HAP-1 (cell line): ENCODE measurements around the gene UQCC2.

Experiments used
- DNase-seq, 2 experiments: peaks; one replicate each; pipeline ENCODE4 v3.0.0-alpha.2; 2016 to 2020; ENCODE audit warnings: low spot score in 2 of 2
- H3K27me3 ChIP-seq: fragments of 250-450 bp; sonication (Bioruptor Pico); 2 replicates; pipeline ENCODE4 v1.5.1; 2020; ENCODE audit warnings: low read depth, mild to moderate bottlenecking, moderate library complexity
- H3K36me3 ChIP-seq: fragments of 250-450 bp; sonication (Bioruptor Pico); replicated peaks from 2 replicates; pipeline ENCODE4 v1.5.1; 2020; ENCODE audit warnings: mild to moderate bottlenecking
- H3K4me1 ChIP-seq: fragments of 250-450 bp; sonication (Bioruptor Pico); 2 replicates; pipeline ENCODE4 v1.5.1; 2020; ENCODE audit warnings: mild to moderate bottlenecking
- H3K4me3 ChIP-seq: fragments of 250-450 bp; sonication (Bioruptor Pico); 2 replicates; pipeline ENCODE4 v1.5.1; 2020; ENCODE audit warnings: mild to moderate bottlenecking, moderate library complexity
- H3K9me3 ChIP-seq: fragments of 250-450 bp; sonication (Bioruptor Pico); 2 replicates; pipeline ENCODE4 v1.5.1; 2020; ENCODE audit warnings: mild to moderate bottlenecking, moderate library complexity
- in situ Hi-C: fragments of 300-500 bp; cut with MboI; formaldehyde crosslinking; loops from 3 replicates; pipeline ENCODE4 v1.14.3; 2020; ENCODE audit warnings: low sequenced_read_pairs, inconsistent platforms, mixed read lengths

The UQCC2 gene

DNA sequence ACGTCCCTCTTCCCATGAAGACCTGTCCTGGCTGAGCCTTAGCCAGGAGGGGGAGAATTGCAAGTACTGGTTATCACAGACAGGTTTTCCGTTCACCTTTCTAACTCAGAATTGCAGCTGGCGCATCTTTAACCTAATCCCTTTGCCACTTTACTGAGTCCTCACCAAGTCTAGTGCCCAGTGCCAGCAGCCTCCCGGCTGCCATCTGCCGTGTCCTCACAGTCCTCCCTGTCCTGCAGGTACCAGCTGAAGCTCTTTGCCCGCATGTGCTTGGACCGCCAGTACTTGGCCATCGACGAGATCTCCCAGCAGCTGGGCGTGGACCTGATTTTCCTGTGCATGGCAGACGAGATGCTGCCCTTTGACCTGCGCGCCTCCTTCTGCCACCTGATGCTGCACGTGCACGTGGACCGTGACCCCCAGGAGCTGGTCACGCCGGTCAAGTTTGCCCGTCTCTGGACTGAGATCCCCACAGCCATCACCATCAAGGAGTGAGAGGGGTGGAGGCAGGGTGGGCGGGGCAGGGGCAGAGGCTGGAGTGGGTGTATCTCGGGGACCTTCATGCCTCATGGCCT, 41.3 kb downstream of the UQCC2 start:
- no peak for DNase-seq
- Histone ChIP-seq H3K36me3 (peaks cover 60% of the 10 kb centered on the region), H3K27me3 (no peaks in the 10 kb centered on the region), H3K4me1 (no peaks in the 10 kb centered on the region), H3K4me3 (no peak overlapping the region), H3K9me3 (no peaks in the 10 kb centered on the region)
- in situ Hi-C loops, result no loop called here

DNA sequence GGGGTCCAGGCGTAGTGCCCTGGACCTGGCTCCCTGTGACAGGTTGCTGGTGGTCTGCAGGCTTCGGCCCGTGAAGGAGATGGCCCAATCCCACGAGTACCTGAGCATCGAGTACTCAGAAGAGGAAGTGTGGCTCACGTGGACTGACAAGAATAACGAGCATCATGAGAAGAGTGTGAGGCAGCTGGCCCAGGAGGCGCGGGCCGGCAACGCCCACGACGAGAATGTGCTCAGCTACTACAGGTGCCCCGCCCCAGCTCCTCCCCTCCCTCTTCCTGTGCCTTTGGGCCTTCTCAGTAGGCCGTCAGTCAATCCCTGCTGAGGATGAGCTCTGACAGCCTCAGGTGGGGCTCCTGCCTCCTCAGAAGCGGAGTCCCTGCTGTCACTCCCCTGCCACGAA, 42.6 kb downstream of the UQCC2 start:
- Histone ChIP-seq H3K36me3 (peaks cover 55% of the 10 kb centered on the region), H3K4me1 (no peaks in the 10 kb centered on the region), H3K4me3 (no peak overlapping the region), H3K27me3 (no peaks in the 10 kb centered on the region), H3K9me3 (no peaks in the 10 kb centered on the region)
- DNase-seq, result no peak
- in situ Hi-C loops, result no loop called here

DNA sequence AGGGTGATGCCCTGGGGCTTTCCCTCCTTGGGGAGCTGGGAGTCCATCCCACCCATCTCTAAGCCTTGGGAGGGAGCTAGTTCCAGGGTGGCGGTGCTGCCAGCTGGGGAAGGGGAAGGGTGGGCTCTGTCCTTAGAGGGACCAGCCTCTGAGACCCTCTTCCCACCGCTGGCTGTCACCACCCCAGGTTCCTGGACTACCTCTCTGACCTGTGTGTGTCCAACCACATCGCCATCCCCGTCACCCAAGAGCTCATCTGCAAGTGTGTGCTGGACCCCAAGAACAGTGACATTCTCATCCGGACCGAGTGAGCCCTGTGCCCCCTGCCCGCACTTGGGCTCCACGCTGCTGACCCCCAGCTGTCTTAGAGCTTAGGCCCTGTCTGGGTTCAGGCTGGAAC, 43.2 kb downstream of the UQCC2 start:
- in situ Hi-C loops, result no loop called here
- Histone ChIP-seq H3K4me3 (no peak overlapping the region), H3K9me3 (no peaks in the 10 kb centered on the region), H3K4me1 (no peaks in the 10 kb centered on the region), H3K36me3 (peaks cover 50% of the 10 kb centered on the region), H3K27me3 (no peaks in the 10 kb centered on the region)
- no peak for DNase-seq

DNA sequence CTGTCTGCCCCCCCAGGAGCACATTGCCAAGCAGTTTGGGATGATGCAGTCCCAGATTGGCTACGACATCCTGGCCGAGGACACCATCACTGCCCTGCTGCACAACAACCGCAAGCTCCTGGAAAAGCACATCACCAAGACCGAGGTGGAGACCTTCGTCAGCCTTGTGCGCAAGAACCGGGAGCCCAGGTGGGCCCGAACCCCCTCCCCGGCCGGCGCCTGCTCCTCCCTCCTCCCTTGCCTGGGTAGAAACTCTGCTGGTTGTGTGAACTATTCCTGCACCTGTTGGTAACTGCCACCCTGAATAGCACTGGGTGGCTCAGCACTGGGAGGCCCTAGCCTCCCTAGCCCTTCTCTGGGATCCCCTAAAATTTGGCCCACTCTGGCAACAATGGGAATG, 43.7 kb downstream of the UQCC2 start:
- in situ Hi-C loops, result no loop called here
- DNase-seq, result no peak
- Histone ChIP-seq H3K4me3 (no peak overlapping the region), H3K4me1 (no peaks in the 10 kb centered on the region), H3K36me3 (peaks cover 50% of the 10 kb centered on the region), H3K9me3 (no peaks in the 10 kb centered on the region), H3K27me3 (no peaks in the 10 kb centered on the region)

DNA sequence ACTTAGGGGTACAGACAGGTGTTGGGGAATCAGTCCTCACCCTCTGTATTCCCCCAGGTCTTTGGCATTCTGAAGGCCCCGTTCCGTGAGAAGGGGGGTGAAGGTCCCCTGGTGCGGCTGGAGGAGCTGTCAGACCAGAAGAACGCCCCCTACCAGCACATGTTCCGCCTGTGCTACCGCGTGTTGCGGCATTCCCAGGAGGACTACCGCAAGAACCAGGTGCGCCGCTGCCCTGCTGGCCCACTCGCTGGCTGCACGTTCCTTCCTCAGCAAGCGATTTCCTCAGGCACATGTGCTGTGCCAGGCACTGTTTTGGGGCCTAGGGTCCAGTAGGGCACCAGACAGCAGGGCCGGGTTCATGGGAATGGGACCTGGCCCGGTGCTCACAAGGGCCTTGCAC, 44.4 kb downstream of the UQCC2 start:
- no peak overlapping the region for H3K4me3 ChIP-seq
- peaks cover 49% of the 10 kb centered on the region for H3K36me3 ChIP-seq
- no peaks in the 10 kb centered on the region for H3K27me3 ChIP-seq
- in situ Hi-C loops, result no loop called here
- H3K4me1 ChIP-seq, result no peaks in the 10 kb centered on the region
- DNase-seq, result no peak
- H3K9me3 ChIP-seq, result no peaks in the 10 kb centered on the region

DNA sequence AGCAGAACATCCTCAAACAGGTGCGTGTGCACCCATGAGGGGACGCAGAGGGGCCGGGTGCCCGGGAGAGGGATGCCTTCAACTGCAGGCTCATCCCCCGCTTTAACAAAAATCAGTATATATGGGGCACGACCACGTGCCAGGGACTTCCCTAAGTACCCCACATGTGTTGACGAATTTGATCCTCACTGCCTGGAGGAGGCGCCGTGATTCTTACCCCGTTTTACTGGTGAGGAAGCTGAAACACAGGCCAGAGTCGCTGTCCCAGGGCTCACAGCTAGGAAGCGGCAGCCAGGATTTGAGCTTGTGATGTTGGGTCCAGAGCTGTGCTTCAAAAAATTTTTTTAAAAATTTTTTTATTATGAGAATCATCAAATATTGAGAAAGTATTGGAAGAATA, 45.5 kb downstream of the UQCC2 start:
- H3K4me1 ChIP-seq, result no peaks in the 10 kb centered on the region
- in situ Hi-C loops, result no loop called here
- no peaks in the 10 kb centered on the region for H3K27me3 ChIP-seq
- no peak for DNase-seq
- H3K4me3 ChIP-seq, result no peak overlapping the region
- no peaks in the 10 kb centered on the region for H3K9me3 ChIP-seq
- H3K36me3 ChIP-seq, result peaks cover 41% of the 10 kb centered on the region

DNA sequence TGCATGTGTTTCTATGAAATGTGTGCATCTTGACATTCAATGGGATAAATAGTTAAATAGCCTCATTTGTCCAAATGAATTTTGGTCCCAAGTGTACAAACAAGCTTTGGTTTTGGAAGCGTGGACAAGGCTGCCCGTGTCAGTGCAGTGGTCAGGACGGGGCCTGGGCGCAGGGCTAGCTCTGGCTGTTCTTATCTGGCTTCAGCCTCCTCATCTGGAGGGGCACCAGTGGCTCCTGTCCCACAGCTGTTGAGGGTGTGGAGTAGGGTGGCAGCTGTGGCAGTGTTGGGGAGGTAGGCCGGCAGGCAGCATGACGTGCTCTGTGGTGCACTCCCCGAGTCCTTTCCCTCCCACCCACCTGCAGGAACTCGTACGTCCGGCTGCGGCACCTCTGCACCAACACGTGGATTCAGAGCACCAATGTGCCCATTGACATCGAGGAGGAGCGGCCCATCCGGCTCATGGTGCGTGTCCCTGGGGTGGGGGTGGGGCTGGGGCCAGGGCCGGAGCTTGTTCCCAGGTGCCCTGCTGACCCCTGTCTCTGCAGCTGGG, 46.9 kb downstream of the UQCC2 start:
- in situ Hi-C loops, result no loop called here

DNA sequence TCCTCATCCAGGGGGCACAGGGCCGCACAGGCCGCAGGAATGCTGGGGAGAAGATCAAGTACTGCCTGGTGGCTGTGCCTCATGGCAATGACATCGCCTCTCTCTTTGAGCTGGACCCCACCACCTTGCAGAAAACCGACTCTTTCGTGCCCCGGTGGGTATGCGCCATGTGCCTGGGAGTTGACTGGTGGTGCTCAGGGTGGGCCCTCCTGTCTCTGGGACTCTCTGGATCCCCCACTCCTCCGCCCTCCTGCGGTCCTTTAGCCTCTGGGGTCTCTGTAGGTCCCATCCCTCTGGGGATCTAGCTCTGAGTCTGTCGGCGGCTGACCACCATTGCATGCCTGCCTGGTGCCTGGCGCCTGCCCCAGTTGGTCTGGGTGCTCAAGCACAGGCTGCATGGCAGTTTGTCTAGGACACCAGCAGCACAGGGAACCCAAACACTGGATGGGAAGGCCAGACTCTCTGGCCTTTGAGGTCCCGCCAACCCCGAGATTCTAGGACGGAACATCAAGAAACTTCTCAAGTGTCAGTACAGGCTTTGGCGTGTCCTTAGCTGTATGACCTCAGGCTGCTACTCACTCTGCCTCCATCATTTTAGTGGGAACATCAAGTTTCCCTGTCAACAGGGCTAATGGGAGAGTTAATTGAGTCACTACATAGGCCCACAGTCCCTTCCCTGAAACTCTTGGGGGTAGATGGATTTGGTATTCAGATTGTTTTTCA, 47.6 kb downstream of the UQCC2 start:
- no peaks in the 10 kb centered on the region for H3K9me3 ChIP-seq
- H3K4me3 ChIP-seq, result no peak overlapping the region
- DNase-seq, result no peak
- peaks cover 28% of the 10 kb centered on the region for H3K36me3 ChIP-seq
- no peaks in the 10 kb centered on the region for H3K4me1 ChIP-seq
- in situ Hi-C loops, result no loop called here
- H3K27me3 ChIP-seq, result no peaks in the 10 kb centered on the region

More for the DNA sequence above, 46.9 kb downstream of the UQCC2 start:
- H3K4me1 ChIP-seq, result no peaks in the 10 kb centered on the region
- no peak overlapping the region for H3K4me3 ChIP-seq
- no peak for DNase-seq
- H3K36me3 ChIP-seq, result peaks cover 35% of the 10 kb centered on the region
- no peaks in the 10 kb centered on the region for H3K27me3 ChIP-seq
- no peaks in the 10 kb centered on the region for H3K9me3 ChIP-seq

DNA sequence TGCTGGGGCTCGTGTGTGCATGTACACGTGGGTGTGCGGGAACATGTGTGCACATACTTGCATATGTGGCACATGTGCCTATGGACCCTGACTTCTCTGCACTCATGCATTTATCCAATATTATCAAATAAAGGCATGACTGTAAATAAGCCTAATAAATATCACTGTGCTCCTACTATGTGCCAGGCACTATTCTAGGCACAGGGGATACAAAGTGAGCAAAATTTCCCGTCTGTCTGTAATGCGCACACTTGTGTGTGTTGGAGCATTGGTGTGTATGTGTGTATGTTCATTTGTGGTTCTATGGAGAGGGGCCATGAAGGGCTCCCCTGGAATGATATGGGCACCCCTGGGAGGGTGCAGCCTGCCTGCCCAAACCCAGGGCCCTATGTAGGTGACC, 48.5 kb downstream of the UQCC2 start:
- DNase-seq, result no peak
- Histone ChIP-seq H3K4me1 (no peaks in the 10 kb centered on the region), H3K27me3 (no peaks in the 10 kb centered on the region), H3K9me3 (no peaks in the 10 kb centered on the region), H3K4me3 (no peak overlapping the region), H3K36me3 (peaks cover 20% of the 10 kb centered on the region)
- in situ Hi-C loops, result no loop called here

DNA sequence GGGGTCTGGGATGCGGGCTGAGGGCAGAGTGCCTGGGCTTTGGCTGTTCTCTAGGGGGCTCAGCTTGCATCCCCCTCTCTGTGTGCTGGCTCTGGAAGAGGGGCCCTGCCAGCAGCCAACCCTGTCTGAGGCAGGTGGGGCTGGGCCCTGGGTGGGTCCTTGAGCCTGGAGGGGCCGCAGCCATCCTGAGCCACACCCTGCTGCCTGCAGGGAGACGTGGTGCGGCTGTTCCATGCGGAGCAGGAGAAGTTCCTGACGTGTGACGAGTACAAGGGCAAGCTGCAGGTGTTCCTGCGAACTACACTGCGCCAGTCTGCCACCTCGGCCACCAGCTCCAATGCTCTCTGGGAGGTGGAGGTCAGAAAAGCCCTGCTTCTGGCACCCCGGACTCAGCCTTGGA, 49.2 kb downstream of the UQCC2 start:
- DNase-seq, result no peak
- Histone ChIP-seq H3K4me1 (no peaks in the 10 kb centered on the region), H3K27me3 (no peaks in the 10 kb centered on the region), H3K4me3 (no peak overlapping the region), H3K36me3 (peaks cover 17% of the 10 kb centered on the region), H3K9me3 (no peaks in the 10 kb centered on the region)
- in situ Hi-C loops, result no loop called here

DNA sequence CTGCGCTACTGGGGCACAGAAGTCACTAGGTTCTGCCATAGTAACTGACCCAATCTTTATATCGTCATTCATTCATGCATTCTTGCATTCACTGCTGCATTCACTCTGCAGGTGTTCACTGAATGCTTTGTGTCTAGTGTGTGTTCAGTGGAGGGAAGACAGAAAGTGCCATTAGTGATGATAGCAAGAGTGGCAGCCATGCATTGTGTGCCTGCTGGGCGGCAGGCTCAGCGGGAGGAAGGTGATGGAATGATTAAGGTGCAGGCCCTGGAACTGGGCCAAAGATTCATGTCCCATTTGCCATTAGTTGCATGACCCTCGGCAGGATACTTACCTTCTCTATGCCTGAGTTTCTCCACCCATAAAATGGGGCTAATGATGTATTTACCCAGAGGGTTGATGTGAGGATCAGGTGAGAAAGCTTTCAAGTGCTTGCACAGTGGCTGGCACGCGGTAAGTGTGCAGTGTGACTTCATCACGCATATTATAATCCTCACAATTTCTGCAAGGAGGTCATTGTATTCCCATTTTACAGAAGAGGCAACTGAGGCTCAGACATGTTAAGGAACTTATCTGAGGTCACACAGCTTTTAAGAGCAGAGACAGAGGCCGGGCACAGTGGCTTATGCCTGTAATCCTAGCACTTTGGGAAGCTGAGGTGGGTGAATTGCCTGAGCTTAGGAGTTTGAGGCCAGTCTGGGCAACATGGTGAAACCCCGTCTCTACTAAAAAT, 50.2 kb downstream of the UQCC2 start:
- H3K9me3 ChIP-seq, result no peaks in the 10 kb centered on the region
- H3K36me3 ChIP-seq, result peaks cover 16% of the 10 kb centered on the region
- in situ Hi-C loops, result no loop called here
- no peaks in the 10 kb centered on the region for H3K27me3 ChIP-seq
- no peak for DNase-seq
- H3K4me1 ChIP-seq, result no peaks in the 10 kb centered on the region
- H3K4me3 ChIP-seq, result no peak overlapping the region

DNA sequence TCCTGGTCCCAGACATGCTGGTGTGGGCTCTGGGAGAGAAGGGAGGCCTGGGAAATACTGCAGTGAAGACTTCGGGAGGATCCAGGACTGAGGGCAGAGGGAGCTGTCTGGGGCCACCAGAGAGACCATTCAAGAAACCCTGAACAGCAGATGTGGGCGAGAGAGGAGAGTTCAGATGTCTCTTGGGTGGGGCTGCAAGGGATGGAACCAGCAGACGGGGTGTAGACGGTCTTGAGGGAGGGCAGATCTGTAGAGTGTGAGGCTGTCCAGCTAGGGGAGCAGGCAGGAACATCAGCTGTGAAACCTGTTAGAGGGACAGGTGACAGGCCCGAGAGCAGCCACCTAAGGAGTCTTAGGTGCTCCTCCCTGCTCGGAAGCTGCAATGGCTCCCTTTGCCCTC, 51.5 kb downstream of the UQCC2 start:
- Histone ChIP-seq H3K27me3 (no peaks in the 10 kb centered on the region), H3K4me1 (no peaks in the 10 kb centered on the region), H3K9me3 (no peaks in the 10 kb centered on the region), H3K4me3 (no peak overlapping the region), H3K36me3 (peaks cover 14% of the 10 kb centered on the region; the same call in 1 of the 2 replicates)
- DNase-seq, result no peak
- in situ Hi-C loops, result no loop called here

DNA sequence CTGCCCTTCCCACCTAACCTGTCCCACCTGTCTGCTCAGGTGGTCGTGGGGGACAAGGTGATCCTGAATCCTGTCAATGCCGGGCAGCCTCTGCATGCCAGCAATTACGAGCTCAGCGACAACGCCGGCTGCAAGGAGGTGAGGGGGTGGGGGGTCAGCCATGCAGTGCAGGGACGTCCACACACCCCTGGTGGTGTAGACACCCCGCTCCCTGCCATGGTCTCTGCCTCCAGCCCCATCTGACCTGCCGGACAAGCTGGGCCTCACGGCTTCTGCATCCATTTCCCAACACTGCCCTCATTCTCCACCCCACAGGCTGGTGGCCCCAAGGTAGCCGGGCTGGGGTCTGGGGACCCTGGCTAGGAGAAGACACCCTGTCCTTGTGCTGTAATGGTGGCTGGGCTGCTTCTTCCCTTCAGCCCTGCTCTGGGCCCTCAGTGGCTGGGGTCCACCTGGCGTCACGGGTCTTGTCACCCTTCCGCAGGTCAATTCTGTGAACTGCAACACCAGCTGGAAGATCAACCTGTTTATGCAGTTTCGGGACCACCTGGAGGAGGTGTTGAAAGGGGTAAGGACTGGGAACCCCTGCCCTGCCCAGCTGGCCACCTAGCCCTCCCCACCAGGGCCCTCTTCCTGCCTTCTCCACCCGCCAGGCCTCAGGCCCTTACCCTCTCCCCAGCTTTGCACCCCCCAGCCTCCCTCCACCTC, 52.4 kb downstream of the UQCC2 start:
- Histone ChIP-seq H3K4me1 (no peaks in the 10 kb centered on the region), H3K4me3 (no peak overlapping the region), H3K9me3 (no peaks in the 10 kb centered on the region), H3K36me3 (peaks cover 19% of the 10 kb centered on the region), H3K27me3 (no peaks in the 10 kb centered on the region)
- no peak for DNase-seq
- in situ Hi-C loops, result no loop called here

DNA sequence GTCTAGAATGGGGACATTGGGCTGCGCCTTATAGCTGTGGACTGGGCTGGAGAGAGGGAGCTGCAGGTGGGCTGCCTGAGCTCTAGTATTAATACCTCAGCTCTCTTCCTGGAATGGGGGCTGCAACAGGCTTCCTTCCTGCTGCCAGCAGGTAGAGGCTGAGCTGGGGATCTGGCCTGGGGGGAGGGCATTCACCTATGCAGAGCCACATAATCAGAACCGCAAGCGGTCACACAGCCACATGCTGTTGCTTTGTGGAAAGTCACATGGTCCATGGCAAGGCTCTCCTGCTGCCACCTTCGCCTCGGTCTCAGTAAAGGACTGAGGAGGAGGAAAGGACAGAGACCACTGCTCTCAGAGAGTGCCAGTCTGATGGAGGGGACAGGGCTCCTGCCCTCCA, 54.7 kb downstream of the UQCC2 start:
- Histone ChIP-seq H3K9me3 (no peaks in the 10 kb centered on the region), H3K36me3 (peaks cover 19% of the 10 kb centered on the region), H3K27me3 (no peaks in the 10 kb centered on the region), H3K4me3 (no peak overlapping the region), H3K4me1 (no peaks in the 10 kb centered on the region)
- in situ Hi-C loops, result no loop called here
- no peak for DNase-seq
